ENCODE data around the gene SLC39A11.

DNA sequence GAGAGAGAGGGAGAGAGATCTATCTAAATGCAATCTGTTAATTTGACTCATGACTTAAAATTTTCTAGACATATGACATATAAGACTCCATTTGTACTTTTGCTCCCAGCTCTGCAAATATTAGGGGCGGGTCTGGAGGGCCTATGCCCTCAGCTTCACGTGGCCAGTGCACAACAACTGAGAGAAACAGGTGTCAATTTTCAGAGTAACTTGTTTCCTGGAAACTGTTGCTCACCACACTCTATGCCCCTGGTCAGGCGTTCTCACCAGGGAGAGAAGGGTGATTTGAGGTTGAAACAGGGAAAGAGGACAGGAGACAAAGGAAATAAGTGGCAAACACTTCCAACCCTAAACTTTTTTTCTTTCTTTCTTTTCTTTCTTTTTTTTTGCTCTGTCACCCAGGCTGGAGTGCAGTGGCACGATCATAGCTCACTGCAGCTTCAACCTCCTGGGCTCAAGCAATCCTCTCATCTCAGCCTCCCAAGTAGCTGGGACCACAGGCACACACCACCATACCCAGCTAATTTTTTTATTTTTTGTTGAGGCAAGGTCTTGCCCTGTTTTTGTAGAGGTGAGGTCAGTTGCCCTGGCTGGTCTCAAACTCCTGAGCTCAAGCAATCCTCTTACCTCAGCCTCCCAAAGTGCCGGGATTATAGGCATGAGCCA is 270.0 kb downstream of the SLC39A11 start:
- TF ChIP-seq ZNF816 (CRISPR knock-in tag; IDR thresholded peaks at IDR 0.05; ENCODE audit: borderline replicate concordance) (no peak; the same call in 1 of the 2 replicates), SRSF9 (IDR thresholded peaks at IDR 0.05; ENCODE audit: borderline replicate concordance, insufficient read depth, low read depth, low read length, poor library complexity, severe bottlenecking) (no peak), MEIS1 (CRISPR knock-in tag; IDR thresholded peaks at IDR 0.05; ENCODE audit: borderline replicate concordance) (no peak)
- TF ChIP-seq, protein P1, sequence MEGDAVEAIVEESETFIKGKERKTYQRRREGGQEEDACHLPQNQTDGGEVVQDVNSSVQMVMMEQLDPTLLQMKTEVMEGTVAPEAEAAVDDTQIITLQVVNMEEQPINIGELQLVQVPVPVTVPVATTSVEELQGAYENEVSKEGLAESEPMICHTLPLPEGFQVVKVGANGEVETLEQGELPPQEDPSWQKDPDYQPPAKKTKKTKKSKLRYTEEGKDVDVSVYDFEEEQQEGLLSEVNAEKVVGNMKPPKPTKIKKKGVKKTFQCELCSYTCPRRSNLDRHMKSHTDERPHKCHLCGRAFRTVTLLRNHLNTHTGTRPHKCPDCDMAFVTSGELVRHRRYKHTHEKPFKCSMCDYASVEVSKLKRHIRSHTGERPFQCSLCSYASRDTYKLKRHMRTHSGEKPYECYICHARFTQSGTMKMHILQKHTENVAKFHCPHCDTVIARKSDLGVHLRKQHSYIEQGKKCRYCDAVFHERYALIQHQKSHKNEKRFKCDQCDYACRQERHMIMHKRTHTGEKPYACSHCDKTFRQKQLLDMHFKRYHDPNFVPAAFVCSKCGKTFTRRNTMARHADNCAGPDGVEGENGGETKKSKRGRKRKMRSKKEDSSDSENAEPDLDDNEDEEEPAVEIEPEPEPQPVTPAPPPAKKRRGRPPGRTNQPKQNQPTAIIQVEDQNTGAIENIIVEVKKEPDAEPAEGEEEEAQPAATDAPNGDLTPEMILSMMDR (CRISPR knock-in tag; IDR thresholded peaks at IDR 0.05): no peak

All from HepG2 (cell line).